Endodermal cell (in vitro differentiated cells): ENCODE results near the gene ATXN1. TPM values are rescaled to one million over a fixed set of nuclear protein-coding genes. Genes with fewer than 3 reads are reported as not detected.

ENCODE experiments used
- DNase-seq: peaks from one replicate; pipeline ENCODE4 v3.0.0-alpha.2; 2017
- H3K27ac ChIP-seq: 2 replicates; pipeline ENCODE4 v1.5.1; 2013; ENCODE audit warnings: mild to moderate bottlenecking, low read depth, low read length, moderate library complexity
- H3K27me3 ChIP-seq: 2 replicates; pipeline ENCODE4 v1.6.1; 2013; ENCODE audit warnings: mild to moderate bottlenecking, low read length, moderate library complexity; ENCODE audit not compliant: insufficient read depth, control insufficient read depth, poor library complexity, severe bottlenecking
- H3K36me3 ChIP-seq: 2 replicates; pipeline ENCODE4 v1.7.0; 2013; ENCODE audit warnings: mild to moderate bottlenecking, low read length, moderate library complexity; ENCODE audit not compliant: control insufficient read depth, insufficient read depth
- H3K4me1 ChIP-seq: one replicate; pipeline ENCODE4 v1.7.0; 2013; ENCODE audit warnings: low read length; ENCODE audit not compliant: control insufficient read depth, insufficient read depth
- H3K4me3 ChIP-seq: 2 replicates; pipeline ENCODE4 v1.5.1; 2013; ENCODE audit warnings: mild to moderate bottlenecking, low read length, moderate library complexity
- H3K9ac ChIP-seq: 2 replicates; pipeline ENCODE4 v1.6.1; 2013; ENCODE audit warnings: mild to moderate bottlenecking, low read length, moderate library complexity; ENCODE audit not compliant: poor library complexity, severe bottlenecking; ENCODE audit errors: extremely low read depth
- H3K9me3 ChIP-seq: 2 replicates; pipeline ENCODE4 v1.6.1; 2013; ENCODE audit warnings: mild to moderate bottlenecking, low read length, moderate library complexity; ENCODE audit not compliant: control insufficient read depth
- H3K27ac Mint-ChIP-seq: 2 replicates; pipeline ENCODE4 v1.8.0; 2020; ENCODE audit warnings: mixed read lengths
- H3K27me3 Mint-ChIP-seq: 2 replicates; pipeline ENCODE4 v1.8.0; 2021; ENCODE audit warnings: mild to moderate bottlenecking, mixed read lengths; ENCODE audit not compliant: insufficient read depth
- H3K36me3 Mint-ChIP-seq: 2 replicates; pipeline ENCODE4 v1.8.0; 2020; ENCODE audit warnings: low read depth, mixed read lengths
- H3K4me1 Mint-ChIP-seq: 2 replicates; pipeline ENCODE4 v1.8.0; 2020; ENCODE audit warnings: mixed read lengths
- H3K4me3 Mint-ChIP-seq: 2 replicates; pipeline ENCODE4 v1.8.0; 2020; ENCODE audit warnings: mild to moderate bottlenecking, moderate library complexity, mixed read lengths
- H3K9me3 Mint-ChIP-seq: 2 replicates; pipeline ENCODE4 v1.8.0; 2020; ENCODE audit warnings: mild to moderate bottlenecking, mixed read lengths
- WGBS, 2 experiments: methylation state at CpG; one replicate each; pipeline versions ENCODE4 v1.1.5 to v1.1.7; 2013; ENCODE audit warnings: missing lambda C conversion rate in 2 of 2, mixed read lengths in 1 of 2; ENCODE audit not compliant: insufficient coverage in 1 of 2, insufficient read length in 1 of 2; 5-methylcytosine and 5-hydroxymethylcytosine counted together
- total RNA-seq, 2 donors: library from RNA; stranded (reverse); fragmentation: NEBNext Ultra II Directional in 1 of 2; extraction: Animal tissue kit (Norgen Biotek cat#: 25700) in 1 of 2; gene quantifications; 2 replicates in 1 of 2; 3 replicates in 1 of 2; pipeline ENCODE4 v1.2.1, GENCODE V29; 2021
- TF ChIP-seq, protein P1 (sequence below): fragments of 200-600 bp; sonication (generic); conservative IDR thresholded peaks from 2 replicates; pipeline ENCODE4 v1.5.0; 2021; ENCODE audit warnings: antibody characterized with exemption, mild to moderate bottlenecking

Gene ATXN1
- total RNA-seq, 2 donors from 2014 or later: 10.4 to 15.9 TPM

DNA sequence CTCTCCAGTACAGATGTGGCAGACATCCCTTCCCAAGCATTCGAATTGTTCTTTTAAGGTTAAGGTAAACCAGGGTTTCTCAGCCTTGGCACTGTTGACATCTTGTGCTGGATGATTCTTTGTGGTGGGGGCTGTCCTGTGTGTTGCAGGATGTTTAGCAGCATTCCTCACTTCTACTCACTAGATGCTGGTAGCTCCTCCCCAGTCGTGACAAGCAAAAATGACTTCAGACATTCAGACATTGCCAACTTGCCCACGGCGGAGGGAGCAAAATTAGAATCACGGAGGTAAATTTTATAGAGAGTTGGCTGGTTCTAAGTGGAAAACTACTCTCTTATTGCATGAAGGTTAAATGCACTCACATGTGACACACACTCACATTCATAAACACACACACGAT, 334.1 kb downstream of the ATXN1 start:
- no peaks in the 10 kb centered on the region for H3K9me3 ChIP-seq
- no peak overlapping the region for H3K4me3 ChIP-seq
- H3K27ac ChIP-seq: no peak overlapping the region
- Mint-ChIP-seq H3K36me3 (no peaks in the 10 kb centered on the region), H3K4me1 (peaks cover 10% of the 10 kb centered on the region), H3K4me3 (no peak overlapping the region), H3K27me3 (no peaks in the 10 kb centered on the region), H3K27ac (no peak overlapping the region), H3K9me3 (no peaks in the 10 kb centered on the region)
- TF ChIP-seq, protein P1, sequence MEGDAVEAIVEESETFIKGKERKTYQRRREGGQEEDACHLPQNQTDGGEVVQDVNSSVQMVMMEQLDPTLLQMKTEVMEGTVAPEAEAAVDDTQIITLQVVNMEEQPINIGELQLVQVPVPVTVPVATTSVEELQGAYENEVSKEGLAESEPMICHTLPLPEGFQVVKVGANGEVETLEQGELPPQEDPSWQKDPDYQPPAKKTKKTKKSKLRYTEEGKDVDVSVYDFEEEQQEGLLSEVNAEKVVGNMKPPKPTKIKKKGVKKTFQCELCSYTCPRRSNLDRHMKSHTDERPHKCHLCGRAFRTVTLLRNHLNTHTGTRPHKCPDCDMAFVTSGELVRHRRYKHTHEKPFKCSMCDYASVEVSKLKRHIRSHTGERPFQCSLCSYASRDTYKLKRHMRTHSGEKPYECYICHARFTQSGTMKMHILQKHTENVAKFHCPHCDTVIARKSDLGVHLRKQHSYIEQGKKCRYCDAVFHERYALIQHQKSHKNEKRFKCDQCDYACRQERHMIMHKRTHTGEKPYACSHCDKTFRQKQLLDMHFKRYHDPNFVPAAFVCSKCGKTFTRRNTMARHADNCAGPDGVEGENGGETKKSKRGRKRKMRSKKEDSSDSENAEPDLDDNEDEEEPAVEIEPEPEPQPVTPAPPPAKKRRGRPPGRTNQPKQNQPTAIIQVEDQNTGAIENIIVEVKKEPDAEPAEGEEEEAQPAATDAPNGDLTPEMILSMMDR: no peak
- H3K4me1 ChIP-seq: peaks cover 7% of the 10 kb centered on the region
- H3K9ac ChIP-seq: no peak overlapping the region
- no peaks in the 10 kb centered on the region for H3K36me3 ChIP-seq
- H3K27me3 ChIP-seq: no peaks in the 10 kb centered on the region
- 94 to 96% methylated on average over 3 to 6 of the region's 6 CpGs for WGBS, 2 experiments
- DNase-seq: no peak

GRCh38 chr6:16425881-16426615, 335.2 kb downstream of the ATXN1 start:
- Mint-ChIP-seq H3K9me3 (no peaks in the 10 kb centered on the region), H3K27me3 (no peaks in the 10 kb centered on the region), H3K27ac (no peak overlapping the region), H3K4me3 (no peak overlapping the region), H3K4me1 (peaks cover 10% of the 10 kb centered on the region), H3K36me3 (no peaks in the 10 kb centered on the region)
- Histone ChIP-seq H3K36me3 (no peaks in the 10 kb centered on the region), H3K27ac (no peak overlapping the region), H3K9ac (no peak overlapping the region), H3K4me1 (peaks cover 6% of the 10 kb centered on the region), H3K4me3 (no peak overlapping the region), H3K27me3 (no peaks in the 10 kb centered on the region), H3K9me3 (no peaks in the 10 kb centered on the region)
- 89 to 96% methylated on average over 2 to 4 of the region's 4 CpGs for WGBS, 2 experiments
- TF ChIP-seq, protein P1: no peak
- no peak for DNase-seq

- no peak overlapping the region for H3K9ac ChIP-seq
- H3K4me1 ChIP-seq: peaks cover 2% of the 10 kb centered on the region
- no peak overlapping the region for H3K27ac Mint-ChIP-seq
- TF ChIP-seq, protein P1: no peak
- H3K4me3 ChIP-seq: no peak overlapping the region
- whole genome bisulfite sequencing, 2 experiments: 82 to 83% methylated on average over 3 to 6 of the region's 6 CpGs
- no peaks in the 10 kb centered on the region for H3K36me3 ChIP-seq
- H3K9me3 ChIP-seq: no peaks in the 10 kb centered on the region
- H3K9me3 Mint-ChIP-seq: no peaks in the 10 kb centered on the region
- peak overlapping the region; percentile 4 for H3K27ac ChIP-seq
- H3K4me3 Mint-ChIP-seq: no peak overlapping the region
- H3K27me3 Mint-ChIP-seq: no peaks in the 10 kb centered on the region
- DNase-seq: no peak
- no peaks in the 10 kb centered on the region for H3K27me3 ChIP-seq
- H3K36me3 Mint-ChIP-seq: no peaks in the 10 kb centered on the region
- H3K4me1 Mint-ChIP-seq: peaks cover 14% of the 10 kb centered on the region
Measured at GRCh38 chr6:16421462-16421960, 339.7 kb downstream of the ATXN1 start.
